Limb (tissue), 2 donors: ENCODE measurements around the gene SLC35F6.
"Not testable (repeated sequence)": the region's sequence is repeated elsewhere in the genome, so short reads cannot be mapped to it uniquely, and the experiment has no call there.

Experiments
- DNase-seq, 2 donors: peaks; one replicate each; pipeline ENCODE4 v3.0.0-alpha.2; 2016; ENCODE audit errors: extremely low spot score in 2 of 2

Gene SLC35F6

DNA sequence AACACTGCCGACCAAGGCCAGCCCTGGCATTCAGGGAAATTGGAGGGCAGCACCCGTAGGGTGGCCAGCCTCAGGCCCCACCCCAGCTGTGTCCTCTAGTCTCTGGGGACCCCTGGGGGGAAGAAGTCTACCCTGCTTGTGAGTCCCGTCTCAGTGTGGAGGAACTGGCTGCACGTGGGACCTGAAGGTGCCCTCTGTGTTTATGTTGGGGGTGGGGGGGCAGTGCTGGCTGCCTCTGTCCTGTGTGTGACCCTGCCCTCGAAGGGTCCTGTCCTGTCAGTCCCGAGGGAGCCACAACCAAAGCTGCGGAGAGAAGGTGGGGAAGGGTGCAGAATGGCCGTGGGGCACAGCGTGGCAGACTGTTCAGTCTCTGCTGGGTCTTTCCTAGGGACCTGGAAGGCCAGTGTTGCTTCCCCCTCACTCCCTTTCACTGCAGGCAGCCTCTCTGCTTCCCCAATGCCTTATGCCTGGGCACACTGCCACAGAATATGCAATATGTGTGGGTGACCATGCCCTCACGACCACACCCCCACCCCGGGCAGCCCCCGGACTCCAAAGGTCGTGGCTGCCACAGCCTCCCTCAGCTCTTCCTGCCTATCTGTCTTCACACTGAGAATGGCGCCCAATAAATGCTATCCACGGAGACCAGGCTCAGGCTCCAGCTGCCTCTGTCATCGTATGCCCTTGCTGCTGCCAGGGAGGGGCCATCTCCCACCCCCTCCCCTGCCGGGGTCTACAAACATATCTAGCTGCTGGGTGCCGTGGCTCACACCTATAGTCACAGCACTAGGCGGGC, 33.3 kb upstream of the SLC35F6 start:
- no peak for DNase-seq

DNA sequence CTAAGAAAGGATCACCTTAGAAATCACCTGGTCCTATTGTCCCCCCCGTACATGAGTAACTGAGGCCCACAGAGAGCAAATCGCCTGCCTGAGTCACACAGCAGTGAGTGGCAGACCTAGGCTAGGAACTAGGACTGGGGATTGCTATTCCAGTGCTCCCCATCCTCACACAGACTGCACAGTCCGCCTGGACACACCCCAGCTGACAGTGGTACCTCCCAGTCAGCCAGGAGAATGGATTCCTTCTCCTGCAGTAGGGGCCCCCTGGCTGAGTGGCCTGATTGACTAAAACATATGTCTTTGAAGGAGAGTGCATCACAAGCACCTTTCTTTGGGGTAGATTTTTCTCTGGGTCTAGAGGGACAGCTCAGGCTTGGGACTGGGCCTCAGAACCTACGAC, 32.4 kb upstream of the SLC35F6 start:
- no peak for DNase-seq

DNA sequence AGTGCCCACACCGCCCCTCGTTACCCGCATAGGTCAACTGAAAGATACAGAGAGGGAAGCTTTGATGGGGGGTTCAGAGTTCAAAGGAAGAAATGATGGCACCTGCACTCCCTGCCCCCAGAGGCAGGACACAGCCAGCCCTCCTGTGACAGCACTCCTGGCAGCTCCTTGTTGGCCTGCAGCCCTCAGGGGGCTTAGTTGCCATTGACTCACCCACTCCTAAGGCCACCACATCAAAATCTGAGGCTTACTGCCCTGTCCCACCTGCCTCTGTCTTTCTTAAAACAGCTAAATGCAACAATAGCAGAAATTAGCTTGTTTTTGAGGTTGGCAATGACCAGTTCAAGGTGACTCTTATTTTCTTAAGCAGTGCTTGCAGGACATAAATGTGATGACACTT, 31.6 kb upstream of the SLC35F6 start:
- DNase-seq, result no peak

DNA sequence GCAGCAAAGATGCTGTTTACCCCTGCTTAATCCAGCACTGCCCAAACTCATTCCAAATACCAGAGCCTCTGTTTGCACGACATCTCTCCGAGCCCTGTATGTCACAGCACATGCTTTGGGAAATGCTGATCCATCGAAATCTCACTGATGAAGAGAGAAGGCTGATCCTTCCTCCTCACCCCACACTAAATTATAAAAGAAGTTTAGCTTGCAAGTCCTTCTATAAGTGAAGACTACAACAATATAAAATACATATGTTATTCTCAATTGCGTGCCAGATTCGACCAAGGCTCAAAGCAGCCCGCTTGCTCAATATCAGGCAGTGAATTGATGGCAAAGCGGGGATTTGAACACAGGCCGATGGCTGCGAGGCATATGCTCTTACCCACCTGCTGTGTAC, 30.7 kb upstream of the SLC35F6 start:
- no peak for DNase-seq

DNA sequence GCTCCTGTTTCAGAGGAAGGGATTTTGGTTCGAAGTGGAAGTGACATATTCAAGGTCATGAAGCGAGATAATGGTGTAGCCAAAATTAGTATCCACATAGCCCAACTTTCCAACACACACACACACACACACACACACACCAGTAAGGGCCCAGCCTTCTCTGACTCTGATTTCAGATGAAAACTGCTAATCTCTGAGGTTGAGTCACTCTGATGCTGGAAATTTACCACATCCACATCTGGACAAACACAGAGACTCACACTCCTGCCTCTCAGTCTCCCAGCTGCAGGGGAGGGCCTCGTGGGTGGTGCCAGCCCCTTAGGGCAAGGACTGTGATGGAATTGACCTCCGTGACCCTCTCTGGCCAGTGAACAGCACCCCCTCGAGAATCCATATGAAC, 29.0 kb upstream of the SLC35F6 start:
- no peak for DNase-seq

DNA sequence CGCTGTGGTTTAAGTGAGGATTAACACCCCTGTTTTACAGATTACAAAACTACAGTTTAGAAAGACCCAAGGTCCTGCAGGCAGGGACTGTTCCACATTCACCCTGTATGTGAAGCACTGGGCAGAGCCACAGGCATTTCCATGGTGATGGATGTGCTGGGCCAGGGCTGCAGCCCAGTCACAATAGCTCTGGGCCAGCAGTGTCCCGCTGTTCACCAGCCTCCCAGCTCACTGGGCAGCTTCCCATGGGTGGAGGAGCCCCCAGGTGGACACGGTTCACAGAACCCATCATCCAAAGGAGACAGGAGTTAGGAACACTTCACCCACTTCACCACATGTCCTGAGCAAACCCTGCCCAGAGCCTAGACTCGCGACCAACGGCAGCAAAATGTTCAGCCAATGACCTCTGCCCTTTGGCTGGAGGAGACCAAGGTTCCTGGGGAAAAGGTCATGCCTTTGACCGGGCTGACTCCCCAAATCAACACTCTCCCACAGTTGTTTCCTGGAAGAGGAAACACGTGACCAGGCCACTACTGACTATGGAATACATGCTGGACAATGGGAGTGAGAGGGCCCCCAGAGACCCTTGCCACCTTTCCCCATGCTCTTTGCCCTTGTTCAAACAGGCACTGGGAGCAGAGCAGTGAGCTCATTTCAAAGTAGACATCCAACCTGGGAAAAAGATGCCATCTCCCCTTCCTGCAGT, 28.0 kb upstream of the SLC35F6 start:
- no peak for DNase-seq

DNA sequence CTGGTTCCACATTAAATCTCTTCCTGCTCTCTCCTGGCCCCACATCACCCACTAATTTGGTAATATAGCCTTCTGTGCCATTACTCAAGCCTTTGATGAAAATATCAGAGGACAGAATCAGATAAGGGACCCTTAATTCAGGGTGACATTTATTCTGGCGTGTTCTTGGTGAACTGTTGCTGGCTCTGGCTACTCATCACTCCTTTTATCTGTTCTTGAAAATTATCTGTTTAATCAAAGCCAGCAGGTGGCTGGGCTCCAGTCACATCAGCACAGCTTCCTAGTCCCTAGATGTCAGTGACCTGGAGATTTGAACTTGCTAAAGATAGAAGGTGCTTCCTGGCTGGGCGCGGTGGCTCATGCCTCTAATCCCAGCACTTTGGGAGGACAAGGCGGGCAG, 26.9 kb upstream of the SLC35F6 start:
- DNase-seq, result no peak

DNA sequence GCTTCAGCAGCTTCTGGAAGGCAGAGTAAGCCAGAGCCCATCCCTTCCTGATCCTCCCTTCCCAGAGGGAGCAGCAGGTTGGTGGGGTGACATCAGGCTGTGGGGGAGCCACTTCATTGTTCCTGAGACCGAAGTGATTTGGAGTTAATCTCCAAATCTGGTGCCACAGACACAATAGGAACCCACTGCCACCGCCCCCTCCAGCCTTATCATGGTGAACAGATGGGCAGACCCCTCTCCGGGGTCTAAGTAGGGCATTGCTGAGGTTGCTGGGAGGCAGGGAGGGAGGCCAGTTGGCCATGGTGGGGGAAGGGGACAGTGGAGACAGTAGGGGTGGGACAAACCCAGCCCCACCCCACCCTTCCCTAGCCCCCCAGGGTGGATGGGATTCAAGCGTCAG, 25.6 kb upstream of the SLC35F6 start:
- DNase-seq, result no peak

DNA sequence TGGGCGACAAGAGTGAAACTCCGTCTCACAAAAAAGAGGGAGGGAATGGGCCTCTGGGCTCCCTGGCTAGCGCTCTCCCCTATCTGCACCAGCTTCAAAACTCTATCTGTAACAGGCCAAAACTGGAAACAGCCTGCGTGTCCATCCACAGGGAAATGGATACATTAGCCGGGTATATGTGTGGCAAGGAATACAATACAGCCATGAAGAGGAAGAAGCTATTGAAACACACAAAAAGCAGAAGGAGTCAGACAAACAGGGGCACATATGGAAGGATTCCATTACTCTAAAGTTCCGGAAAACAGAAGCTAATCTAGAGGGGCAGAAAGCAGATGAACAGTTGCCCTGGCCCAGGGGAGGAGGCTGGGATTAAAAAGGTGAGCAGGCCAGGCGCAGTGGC, 24.6 kb upstream of the SLC35F6 start:
- no peak for DNase-seq

DNA sequence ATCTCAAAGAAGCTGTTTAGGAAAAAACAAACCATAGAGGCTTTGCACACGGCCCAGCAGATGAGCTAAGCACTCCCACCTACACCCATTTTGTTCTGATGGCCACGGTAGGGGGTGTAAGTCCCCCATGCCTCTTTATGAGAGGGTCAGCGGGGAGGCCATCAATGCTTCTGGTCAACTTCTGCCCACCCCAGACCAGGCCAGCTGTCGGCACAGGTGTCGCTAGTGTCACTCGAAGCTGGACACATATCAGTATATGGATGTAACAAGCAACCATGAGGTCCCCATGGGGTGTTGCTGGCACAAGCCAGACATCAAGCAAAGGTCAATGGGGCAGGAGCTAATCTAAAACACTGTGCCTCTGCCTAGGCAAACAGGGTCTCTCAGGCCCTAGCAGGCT, 23.7 kb upstream of the SLC35F6 start:
- DNase-seq, result no peak

DNA sequence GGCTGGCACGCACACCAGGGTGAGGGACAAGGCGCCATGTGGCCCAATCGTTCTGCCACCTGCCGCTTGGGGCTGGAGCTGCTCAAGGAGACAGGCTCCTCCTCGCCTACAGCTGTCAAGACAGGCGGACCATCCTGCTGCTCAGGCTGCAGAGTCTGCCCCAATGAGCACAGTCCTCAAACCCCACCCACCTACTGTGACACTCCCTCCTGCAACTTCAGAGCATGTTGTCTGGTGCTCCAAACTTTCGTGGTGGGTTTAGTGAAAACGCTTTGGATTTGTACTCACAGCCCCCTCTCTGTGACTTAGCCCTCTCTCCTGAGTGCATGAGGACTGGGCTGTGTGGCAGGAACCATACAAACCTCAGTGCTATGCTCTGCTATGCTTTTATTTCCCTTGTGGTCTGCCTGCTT, 23.2 kb upstream of the SLC35F6 start:
- peak; percentile 32 to 53 for DNase-seq

DNA sequence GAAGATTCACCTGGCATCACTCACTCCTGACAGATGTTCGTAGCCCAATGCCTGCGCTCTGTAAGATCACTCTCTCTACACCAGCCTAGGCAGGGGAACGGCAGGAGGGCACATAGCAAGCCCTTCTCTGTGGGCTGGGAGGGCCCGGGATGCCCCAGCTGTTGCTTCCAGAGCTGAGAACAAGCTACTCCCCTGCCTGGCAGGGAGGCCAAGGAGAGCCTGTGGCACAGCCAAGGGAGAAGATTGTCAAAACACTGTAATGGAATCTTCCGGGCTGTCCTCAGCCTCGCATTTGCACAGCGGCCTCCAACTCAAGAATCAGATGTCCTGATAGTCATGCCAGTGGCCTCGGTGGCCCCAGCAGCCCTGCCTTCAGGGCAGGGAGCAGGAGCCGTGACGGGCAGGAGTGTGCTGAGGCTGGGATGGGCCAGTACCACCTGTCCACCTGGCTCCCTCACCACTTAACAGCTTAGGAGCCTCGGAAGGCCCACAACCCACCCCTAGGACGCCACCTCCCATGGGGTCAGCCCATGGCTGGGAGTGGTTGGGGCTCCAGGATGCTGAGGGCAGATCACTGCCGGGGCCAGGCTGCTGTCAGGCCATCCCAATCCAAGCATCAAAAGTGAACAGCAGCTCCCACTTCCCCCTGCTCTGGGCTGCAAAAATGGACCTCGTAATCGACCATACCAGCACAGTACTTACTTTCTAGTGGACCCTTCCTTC, 21.9 kb upstream of the SLC35F6 start:
- no peak for DNase-seq

DNA sequence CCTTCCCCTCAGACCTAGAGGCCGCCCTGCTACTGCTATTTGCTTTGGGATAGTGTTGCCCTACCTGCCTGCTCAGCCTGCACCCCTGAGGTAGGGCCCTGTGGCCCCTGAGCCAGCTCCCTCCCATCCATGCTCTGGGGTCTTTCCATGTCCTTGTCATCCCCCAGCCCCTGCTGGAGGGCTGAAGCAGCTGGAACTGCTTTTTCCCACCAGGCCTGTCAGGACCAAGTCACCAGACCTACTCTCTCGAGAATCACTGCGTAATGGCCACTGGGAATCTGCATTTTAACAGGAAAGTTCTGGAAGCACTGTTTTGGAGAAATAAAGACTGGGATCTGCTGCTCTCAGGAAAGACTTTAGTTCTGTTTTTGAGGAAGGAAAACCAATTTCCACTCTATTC, 20.2 kb upstream of the SLC35F6 start:
- no peak for DNase-seq

DNA sequence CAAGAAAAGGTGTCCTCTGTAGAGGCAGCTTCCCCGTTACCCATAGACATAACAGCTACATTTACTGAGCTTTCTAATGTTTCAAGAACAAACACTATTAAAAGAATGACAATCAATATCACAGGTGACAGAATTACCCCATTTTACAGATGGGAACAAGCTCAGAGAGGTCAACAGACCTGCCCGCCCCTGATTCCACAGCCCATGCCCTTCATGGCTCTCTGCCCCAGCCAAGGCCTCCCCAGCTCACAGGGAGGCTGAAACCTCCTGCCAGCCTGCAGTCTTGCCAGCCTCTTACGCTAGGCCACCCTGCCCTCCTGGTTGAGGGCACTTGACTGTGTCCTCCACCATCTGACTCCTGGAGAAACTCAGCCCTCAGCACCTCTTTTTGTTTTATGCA, 19.1 kb upstream of the SLC35F6 start:
- DNase-seq, result no peak

DNA sequence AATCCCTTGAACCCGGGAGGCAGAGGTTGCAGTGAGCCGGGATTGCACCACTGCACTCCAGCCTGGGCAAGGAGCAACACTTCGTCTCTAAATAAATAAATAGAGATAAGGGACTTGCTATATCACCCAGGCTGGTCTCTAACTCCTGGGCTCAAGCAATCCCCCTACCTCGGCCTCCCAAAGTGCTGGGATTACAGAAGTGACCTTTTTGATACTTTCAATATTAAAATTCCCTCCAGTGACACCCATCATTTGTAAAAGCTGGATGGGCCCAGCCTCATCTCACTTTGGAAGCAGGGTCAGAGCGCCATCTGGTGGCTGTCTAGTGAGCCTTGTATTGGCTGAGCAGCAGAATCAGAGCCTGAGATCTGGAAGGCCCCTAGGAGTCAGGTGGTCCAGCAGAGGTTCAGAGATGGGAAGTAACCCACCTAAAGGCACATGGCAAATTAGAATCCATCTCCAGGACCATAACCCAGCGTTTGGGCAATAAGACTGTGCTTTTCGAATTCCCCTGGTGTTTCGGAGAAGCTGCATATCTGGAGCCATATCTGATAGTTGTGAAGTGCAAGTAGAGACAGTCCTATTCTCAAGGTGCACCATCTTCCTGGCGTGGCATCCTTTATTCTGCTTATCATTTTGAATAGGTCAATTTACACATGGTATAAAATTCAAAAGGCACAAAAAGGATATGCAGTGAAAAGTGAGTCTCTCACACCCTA, 18.3 kb upstream of the SLC35F6 start:
- peak; percentile 74 to 91 for DNase-seq

DNA sequence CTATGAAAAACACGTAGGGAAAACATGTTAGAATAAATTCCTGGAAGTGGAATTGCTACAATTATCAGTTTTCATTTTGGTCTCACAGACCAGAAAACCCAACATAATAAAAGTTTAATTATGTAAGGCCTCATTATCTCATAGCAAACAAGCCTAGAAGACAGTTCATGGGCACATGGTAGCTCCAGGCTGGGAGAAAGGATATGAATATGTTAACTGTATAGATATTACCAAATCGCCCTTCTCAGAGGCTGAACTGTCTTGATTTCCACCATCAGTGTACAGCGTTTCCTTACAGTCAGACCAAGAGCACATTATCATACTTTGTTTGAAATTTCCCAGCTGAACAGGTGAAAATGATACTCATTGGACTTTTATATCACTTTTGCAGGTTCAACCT, 17.1 kb upstream of the SLC35F6 start:
- no peak for DNase-seq

DNA sequence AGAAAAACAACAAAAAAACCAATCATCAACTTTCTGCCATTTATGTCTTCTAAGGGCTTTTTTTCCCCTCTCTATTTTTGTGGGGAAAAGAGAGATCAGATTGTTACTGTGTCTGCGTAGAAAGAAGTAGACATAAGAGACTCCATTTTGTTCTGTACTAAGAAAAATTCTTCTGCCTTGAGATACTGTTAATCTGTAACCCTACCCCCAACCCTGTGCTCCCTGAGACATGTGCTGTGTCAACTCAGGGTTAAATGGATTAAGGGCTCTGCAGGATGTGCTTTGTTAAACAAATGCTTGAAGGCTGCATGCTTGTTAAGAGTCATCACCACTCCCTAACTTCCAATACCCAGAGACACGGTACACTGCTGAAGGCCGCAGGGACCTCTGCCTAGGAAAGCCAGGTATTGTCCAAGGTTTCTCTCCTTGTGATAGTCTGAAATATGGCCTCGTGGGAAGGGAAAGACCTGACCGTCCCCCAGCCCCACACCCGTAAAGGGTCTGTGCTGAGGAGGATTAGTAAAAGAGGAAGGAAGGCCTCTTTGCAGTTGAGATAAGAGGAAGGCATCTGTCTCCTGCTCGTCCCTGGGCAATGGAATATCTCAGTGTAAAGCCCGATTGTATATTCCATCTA, 14.2 kb upstream of the SLC35F6 start:
- DNase-seq, result not testable (repeated sequence)

DNA sequence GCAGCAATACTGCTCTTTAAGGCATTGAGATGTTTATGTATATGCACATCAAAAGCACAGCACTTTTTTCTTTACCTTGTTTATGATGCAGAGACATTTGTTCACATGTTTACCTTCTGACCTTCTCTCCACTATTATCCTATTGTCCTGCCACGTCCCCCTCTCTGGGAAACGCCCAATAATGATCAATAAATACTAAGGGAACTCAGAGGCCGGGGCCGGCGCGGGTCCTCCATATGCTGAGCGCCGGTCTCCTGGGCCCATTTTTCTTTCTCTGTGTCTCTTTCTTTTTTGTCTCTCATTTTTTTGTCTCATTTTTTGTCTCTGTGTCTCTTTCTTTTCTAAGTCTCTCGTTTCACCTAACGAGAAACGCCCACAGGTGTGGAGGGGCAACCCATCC, 13.6 kb upstream of the SLC35F6 start:
- DNase-seq, result not testable (repeated sequence)

DNA sequence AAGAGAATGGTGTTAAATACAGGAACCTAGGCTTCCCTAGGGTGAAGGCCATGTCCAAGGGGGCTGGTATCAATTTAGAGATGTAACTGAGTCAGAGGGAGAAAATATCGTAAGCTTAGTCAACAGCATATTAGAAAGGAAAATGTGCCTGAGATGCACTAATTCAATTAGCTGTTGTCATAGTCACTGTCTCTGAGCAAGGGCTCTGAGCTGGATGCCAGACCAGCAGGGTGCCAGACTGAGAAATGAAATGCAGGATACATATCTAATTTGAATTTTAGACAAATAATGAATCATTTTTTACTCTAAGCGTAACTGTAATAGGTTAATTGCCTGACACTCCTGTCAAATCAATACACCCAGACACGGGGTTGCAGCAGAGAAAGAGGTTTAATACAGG, 11.4 kb upstream of the SLC35F6 start:
- no peak for DNase-seq

DNA sequence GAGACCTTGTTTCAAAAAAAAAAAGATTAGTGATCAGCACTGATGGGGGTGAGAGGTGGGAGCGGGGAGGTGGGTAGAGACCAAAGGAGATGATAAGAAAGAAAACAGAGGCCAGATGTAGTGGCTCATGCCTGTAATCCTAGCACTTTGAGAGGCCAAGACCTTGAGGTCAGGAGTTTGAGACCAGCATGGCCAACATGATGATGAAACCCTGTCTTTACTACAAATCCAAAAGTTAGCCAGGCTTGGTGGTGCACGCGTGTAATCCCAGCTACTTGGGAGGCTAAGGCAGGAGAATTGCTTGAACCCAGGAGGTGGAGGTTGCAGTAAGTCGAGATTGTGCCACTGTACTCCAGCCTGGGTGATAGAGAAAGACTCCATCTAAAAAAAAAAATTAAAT, 9.5 kb upstream of the SLC35F6 start:
- DNase-seq, result no peak

DNA sequence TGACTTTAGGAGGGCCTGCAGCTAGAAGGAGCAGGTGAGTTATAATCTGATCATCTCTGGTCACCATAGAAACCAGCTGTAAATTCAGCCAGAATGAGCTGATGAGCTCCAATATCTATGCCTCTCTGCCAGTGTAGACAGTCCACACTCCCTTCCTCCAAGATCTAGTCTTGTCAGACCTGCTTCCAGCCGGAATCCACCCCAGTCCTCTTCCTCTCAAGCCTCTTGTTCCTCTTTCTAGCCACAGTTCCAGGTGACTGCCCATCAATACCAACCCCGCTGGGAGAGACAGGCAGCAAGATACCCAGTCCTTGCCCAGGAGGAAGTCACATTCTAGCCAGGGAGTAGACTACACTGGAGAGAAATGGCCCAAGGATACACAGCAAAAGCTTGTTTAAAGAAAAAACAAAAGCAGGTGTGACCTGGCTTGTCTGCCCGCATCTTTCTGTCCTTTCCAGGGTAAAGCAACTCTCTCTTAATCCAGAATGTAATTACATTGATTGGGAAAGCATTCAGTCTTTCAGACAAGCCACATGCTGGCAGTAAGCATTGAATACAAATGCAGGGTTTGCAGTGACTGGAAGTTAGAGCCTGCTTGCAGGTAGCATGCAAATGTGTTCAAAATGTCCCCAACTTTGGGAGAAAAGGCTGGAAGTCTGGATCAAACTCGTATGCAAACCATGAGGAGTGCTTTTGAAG, 9.0 kb upstream of the SLC35F6 start:
- DNase-seq, result no peak
